HTERT RPE-1 (cell line): ENCODE measurements around the gene IFT57.

Experiments used
- in situ Hi-C: fragments of 300-500 bp; cut with MboI; formaldehyde crosslinking; loops from 4 replicates; pipeline ENCODE4 v1.14.3; 2020; ENCODE audit warnings: low sequenced_read_pairs

The IFT57 gene

DNA sequence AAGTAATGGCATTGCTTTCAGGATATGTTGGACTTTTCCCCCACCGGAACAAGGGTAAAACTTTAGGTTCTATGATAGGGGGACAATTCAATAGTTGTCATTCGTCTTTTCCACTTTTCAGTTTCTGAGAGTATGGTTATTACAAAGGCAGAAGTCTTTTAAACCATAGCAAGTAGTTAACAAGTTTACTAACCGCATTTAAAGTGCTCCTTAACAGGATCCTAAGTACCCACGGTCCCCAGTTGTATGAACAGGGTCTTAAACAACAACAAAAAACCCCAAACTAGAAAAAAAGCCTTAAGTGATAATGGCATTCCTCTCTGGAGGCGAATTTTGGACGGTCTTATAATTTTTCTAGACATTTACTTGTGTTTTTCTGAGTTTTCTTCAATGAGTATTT is 831 bp downstream of the IFT57 start:
- in situ Hi-C loops = no loop called here

DNA sequence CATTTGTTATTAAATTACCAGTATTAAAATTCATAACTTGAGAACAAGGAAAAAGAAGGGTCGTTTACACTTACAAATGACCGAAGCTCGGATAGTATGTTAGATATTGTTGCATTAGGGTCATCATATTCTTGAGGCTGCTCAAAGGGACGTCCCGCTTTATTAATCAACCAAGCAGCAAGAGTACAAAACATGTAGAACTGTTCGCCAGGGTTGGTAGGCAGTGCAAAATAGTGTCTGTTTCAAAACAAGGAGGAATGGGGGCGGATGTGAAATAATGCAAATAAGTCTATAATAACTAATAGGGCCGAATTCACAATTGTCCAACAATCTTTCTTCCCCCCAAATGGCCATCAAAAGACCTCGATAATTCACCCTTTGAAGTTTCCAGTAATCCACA is 2.9 kb downstream of the IFT57 start:
- in situ Hi-C loops = no loop called here

DNA sequence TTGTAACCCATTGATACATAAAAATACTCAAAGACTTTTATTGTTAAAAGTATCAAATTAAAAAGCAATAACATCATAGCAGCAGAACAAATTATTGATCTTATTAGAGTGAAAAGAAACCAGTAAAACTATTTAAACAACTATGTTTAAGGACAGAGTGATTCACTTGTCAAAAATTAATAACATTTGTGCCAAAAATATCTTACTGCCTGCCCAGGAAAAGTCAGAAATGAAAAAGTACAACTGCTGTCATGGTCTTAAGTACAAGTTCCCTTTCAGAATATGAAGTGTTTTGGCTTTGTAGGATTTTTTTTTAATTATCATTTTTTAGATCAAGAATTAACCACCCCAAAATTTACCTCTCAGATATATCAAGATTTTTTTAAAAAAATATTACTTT is 3.4 kb downstream of the IFT57 start:
- in situ Hi-C loops = no loop called here

DNA sequence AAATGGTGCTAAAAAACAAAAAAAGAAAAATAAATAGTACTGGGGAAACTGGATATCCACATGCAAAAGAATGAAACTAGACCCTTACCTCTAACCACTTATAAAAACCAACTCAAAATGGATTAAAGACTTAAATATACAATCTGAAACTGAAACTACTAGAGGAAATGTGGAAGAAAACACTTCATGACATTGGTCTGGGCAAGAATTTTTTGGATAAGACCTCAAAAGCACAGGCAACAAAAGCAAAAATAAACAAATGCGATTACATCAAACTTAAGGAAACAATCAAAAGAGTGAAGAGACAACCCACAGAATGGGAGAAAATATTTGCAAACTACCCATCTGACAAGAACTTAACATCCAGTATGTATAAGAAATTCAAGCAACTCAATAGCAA is 6.4 kb downstream of the IFT57 start:
- in situ Hi-C loops = no loop called here

DNA sequence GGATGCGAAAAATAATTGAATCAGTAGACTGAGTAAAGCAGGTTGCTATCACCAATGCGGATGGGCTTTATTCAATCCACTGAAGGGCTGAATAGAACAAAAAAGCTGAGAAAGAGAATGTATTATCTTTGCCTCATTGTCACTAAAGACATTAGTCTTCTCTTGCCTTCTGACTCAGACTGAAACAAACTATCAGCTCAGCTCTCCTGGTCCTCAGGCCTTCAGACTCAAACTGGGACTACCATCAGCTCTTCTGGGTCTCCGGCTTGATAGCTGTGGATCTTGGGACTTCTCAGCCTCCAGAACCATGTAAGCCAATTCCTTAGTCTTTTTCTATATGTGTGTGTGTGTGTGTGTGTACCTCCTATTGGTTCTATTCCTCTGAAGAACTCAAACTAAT is 12.6 kb downstream of the IFT57 start:
- in situ Hi-C loops = no loop called here

DNA sequence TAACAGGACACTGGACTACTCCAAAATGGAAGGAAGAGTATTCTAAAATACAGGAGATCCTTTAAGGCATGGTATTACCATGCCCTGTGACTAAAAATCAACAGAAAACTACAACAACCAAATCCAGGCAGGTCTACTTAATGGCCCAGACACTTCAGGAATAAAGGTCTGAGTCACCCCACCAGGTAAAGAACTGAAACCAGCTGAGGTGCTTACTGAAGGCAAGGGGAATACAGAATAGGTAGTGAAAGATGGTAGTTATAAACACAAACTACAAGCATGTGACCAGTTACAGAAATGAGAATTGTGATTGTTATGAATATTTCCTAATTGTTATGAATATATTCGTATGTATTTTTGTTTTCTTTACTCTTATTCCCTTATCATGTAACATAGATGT is 13.4 kb downstream of the IFT57 start:
- in situ Hi-C loops = no loop called here

DNA sequence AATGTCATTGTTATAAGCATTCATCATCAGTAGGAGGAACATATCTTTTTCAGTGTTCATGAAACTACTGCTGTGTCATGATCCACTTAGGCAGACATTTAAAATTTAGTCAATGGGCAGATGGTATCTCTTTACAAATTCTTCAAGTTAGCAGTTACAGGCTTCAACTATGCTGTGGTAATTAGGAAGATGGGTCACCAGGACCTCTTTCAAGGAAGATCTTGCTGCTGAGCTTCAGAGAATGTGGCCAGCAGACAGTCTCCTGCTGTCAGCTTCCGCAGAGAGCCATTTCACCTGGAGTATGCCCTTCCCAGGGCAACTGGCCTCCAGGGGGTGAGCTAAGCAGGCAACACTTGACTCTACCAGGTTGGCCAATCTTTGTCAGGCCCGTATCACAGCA is 19.4 kb downstream of the IFT57 start:
- in situ Hi-C loops = no loop called here

DNA sequence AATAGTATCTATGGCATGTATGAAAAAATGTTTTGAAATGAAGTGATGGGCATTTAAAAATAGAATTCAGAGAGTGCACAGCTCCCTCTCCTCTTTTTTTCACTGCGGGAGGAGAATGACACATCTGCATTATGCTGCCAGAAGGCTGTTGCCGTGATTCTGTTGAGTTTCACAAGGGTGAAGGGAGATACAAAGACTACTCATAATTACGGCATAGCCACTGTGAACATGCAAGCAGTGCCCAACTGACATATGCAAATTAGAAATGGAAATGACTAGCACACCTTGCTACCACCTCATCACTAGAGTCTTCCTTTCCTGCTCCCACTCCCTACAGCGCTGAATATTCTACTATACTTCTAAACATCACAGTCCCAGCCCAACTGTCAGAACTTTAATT is 20.1 kb downstream of the IFT57 start:
- in situ Hi-C loops = no loop called here

DNA sequence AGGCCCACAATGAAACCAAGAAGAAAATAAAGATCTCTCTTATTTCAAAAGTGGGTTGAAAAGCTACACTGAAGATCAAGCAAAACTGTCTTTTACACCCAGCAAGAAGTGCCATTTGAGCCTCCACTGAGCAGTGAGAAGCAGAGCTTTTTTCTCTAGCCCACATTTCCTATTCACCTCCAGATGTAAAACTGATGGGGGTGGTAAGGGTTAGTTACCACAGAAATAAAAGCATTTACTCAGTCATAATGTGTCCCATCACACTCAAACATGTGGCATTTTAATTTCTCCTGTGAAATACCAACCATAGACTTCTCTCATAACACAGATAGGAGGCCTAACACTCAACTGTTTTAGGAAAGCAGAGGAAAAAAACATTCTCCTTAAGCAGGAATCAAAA is 21.0 kb downstream of the IFT57 start:
- in situ Hi-C loops = no loop called here

DNA sequence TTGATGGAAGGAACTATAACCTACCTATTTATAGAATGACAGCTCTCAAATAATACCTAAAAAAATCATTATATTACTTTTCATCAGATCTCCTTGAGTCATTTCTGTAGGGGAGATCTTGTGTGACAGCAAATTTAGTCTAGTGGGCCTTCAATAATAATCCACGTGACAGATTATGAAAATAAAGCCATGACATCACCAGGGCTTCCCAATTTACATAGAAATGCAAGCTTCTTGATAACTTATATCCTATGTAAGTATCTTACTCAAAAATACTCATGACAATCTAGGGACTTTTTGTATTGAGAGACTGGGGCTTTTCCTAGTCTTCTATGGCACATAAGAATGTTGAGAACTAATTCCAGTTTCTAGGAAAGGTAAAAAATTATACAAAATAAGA is 21.6 kb downstream of the IFT57 start:
- in situ Hi-C loops = no loop called here

DNA sequence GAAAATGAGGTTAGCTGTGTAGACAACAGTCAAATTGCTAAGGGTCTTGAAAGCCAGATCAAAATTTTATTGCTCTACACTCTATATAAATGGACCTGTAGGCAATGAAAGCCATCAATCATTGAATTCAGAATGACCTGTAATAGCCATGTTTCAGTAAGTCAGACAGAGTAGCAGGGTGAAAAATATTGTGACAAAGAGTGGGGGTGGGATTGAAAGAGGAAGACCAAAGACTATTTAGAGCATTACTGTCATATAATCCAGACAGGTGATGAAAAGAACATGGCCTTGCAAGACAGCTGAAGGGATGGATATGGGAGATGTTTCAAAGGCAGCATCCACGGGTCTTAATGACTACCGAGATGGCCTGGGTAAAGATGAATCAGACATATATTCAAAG is 22.2 kb downstream of the IFT57 start:
- in situ Hi-C loops = no loop called here

DNA sequence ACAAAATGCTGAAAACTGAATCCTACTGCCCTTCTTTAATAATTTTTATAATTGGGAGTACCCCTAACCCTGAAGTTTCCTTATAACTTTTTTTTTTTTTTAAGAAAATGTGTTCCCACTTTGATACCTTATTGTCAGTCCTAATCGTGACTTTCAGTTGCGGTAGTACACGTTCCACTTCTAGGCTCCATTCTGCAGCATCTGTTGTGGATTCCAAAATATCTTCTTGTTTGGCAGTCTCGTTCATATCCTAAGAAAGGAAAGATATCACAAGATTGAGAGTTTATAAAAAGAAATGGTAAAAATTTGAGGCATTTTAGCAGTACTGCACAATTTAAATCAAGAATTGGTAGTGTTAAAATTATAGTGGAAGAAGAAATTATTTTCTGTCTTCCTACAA is 30.8 kb downstream of the IFT57 start:
- in situ Hi-C loops = no loop called here

DNA sequence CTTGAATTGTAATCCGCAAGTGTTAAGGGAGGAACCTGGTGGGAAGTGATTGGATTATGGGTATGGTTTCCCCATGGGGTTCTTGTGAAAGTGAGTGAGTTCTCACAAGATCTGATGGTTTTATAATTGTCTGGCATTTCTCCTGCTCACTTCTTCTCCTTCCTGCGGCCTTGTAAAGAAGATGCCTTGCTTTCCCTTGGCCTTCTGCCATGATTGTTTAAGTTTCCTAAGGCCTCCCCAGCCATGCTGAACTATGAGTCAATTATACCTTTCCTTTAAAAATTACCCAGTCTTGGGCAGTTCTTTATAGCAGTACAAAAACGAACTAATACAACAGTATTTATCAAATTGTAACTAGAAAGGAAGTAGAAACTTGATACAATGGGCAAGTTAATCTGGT is 31.9 kb downstream of the IFT57 start:
- in situ Hi-C loops = no loop called here

DNA sequence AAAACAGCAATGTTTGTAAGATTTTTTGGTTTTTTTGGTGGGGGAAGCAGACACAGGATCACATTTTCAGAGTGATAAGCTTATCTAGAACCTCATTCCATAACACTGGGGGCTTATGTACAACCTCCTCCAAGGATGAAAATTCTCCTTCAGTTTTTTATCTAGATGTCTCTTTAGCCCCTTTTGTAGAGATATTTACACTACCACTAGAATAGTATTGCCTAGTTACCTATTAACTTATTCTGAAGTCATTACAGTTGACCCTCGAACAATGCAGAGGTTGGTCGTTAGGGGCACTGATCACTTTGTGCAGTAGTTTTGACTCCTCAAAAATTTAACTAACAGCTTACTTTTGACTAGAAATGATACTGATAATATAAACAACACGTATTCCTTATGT is 32.8 kb downstream of the IFT57 start:
- in situ Hi-C loops = no loop called here

DNA sequence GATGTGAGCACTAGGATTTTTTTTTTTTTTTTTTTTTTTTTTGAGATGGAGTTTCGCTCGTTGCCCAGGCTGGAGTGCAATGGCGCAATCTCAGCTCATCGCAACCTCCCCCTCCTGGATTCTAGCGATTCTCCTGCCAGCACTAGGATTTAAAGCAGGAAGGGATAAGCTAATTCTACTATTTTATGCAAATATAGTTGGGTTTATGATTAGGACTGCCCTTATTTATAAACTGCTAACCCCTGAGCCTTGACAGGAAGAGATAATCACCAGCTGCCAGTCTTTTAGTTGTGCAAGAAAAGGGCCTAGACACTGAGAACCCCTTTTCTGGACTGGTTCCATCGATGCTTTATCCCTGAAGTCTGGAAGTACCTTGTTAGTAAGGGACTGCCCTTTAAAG is 36.7 kb downstream of the IFT57 start:
- in situ Hi-C loops = no loop called here

DNA sequence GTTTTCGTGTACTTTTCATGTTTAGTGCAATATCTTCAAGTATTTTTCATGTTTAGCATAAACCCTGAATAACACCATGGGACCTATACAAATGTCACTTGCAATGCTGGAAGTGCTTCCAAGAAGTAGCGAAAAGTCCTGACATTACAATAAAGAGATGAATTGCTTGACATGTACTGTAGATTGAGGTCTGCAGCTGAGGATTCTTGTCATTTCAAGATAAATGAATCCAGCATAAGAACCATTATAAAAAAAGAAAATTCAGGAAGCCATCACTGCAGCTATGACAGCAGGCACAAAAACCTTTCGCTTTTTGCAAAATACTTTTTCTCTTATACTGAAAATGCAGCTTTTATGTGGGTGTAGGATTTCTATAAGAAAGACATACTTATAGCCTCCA is 37.4 kb downstream of the IFT57 start:
- in situ Hi-C loops = no loop called here

DNA sequence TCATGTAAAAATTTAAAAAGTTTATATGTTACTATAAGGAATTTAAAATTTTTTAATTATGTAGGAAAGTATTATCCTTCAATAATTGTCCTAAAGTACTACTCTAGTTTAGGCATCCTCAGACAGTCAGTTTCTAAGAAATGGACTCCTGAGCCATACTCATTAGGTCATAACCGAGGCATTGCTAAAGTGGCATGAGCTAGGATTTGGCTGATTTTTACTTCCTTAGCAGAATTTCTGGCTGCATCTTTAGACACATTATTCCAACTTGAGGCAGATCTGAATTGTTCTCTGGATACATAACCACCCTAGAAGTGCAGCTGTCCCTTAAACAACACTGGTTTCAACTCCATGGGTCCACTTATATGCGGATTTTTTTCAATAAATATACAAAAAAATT is 38.3 kb downstream of the IFT57 start:
- in situ Hi-C loops = no loop called here

DNA sequence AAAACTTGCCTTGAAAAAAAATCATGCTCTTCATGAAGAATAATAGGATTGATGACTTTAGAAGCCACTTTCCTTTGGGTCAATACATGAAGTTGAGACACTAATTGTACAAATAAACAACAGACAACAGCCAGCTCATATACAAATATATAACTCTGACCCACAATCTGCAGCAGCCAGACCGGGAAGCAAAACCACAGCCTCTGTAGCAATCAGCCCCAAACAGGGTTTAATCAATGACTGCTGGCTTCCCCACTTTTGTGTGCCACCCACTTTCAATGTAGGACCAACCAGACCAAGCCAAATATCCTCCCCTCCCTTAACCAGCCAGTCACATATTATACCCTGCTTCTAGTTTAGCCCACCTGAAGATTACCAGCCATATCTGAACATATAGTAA is 39.0 kb downstream of the IFT57 start:
- in situ Hi-C loops = no loop called here

DNA sequence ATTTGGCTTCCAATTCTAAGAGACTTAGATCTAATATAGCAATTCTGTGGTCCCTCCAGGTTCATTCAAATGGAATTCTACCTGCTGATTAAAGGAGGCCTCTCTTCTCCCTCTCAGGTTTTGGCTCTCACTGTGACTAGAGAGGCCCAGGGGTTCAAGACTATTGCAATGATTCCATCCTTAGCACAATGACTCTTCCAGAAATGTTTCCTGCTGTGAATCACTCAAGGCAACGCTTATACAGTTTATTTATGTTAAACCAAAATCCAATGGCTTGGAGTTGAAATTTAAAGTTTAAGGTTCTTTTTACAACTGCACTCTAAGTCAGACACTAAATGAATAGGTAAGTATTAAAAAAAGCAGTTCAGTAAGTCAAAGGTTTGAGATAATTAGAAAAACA is 39.9 kb downstream of the IFT57 start:
- in situ Hi-C loops = no loop called here

DNA sequence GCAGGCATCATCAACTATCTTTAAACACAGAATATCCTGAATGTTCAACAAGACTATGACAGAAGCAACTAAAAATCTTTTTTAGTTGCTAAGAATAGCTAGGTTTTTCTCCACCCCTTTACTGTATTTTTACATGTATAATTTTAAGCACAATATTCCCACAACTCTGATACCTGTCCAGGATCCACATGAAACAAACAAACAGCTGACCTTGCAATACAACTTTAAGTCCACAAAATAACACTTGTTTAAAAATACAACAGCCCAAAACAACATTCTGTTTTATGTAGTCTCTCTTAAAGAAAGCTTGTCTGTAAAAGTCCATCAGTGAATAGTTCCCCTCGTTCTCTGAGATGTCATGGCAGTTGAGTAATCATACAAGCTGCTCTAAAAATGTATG is 41.1 kb downstream of the IFT57 start:
- in situ Hi-C loops = no loop called here

DNA sequence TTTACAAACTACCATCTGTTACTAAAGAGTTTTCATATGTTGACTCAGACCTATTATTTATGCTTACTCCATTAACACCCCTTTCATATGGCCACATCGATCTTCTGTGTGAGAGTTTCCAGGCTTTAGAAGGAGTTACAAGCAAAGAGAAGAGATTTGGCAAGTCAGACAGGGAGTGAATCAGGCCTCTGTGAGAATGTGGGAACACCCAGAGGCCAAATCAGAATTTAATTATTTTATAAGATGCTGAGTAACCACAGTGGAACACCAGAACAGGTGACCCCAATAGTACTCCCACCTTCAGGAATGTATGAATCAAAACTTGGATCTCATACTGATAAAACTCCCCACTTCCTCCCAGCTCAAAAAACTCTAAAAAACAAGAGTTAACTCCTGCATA is 42.0 kb downstream of the IFT57 start:
- in situ Hi-C loops = no loop called here

DNA sequence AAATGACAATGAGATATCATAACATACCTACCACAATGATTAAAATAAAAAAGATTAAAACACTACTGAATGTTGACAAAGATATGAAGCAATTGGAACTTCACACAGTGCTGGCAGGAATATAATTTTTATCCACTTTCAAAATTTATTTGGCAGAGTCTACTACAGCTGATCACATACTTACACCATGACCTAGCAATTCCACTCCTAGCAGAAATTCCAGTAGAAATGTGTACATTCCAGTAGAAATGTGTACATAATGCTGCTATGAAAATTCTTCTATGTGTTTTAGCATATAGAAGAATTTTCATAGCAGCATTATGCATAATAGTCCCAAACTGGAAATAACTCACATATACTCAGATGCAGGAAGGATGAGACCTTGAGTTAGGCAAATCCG is 43.5 kb downstream of the IFT57 start:
- in situ Hi-C loops = no loop called here

DNA sequence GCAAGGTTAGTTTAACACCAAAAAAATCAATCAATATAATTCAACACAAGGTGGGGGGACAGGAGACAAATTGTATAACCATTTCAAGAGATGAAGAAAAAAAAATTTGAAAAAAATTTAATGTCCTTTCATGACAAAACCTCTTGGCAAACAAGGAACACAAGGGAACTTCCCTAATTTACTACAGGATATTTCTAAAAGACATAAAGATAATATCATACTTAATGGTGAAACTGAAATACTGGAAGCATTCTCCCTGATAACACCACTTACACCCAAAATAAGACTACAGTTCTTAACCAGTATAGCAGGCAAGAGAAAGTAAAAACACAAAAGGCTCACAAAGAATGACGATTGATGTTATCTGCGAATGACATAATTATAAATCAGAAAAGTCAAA is 44.7 kb downstream of the IFT57 start:
- in situ Hi-C loops = no loop called here

DNA sequence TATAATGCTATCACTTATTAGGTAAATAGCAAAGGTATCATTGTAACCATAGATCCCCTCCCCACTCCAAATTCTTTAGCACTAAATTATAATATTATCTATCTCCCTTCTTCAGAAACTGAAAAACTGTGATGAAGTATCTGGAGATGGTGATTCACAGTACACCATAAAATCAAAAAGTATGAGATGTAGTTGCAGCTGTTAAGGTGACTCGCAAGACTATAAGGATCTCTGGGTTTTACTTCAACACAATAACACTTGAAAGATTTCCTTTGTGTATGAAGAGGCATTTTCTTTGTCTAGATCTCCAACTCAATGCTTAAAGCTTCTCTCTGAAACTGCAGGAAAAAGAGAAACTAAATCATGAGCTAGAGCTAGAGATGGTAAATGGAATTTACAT is 46.9 kb downstream of the IFT57 start:
- in situ Hi-C loops = no loop called here
